HL-60 (cell line): ENCODE measurements around the gene ADCY1.
"Not testable (repeated sequence)": the region's sequence is repeated elsewhere in the genome, so short reads cannot be mapped to it uniquely, and the experiment has no call there.

Experiments
- DNase-seq, 2 experiments: peaks; one replicate each; pipeline ENCODE4 v3.0.0-alpha.2; 2010 to 2020; ENCODE audit warnings: low read depth in 1 of 2, low spot score in 1 of 2
- H3K27ac ChIP-seq: fragments of 250-450 bp; sonication (Bioruptor Pico); replicated peaks from 2 replicates; pipeline ENCODE4 v1.5.1; 2020; ENCODE audit warnings: mild to moderate bottlenecking, moderate library complexity
- H3K27me3 ChIP-seq: fragments of 250-450 bp; sonication (Bioruptor Pico); 2 replicates; pipeline ENCODE4 v1.5.1; 2021; ENCODE audit warnings: mild to moderate bottlenecking, moderate library complexity; ENCODE audit not compliant: insufficient read depth, poor library complexity, severe bottlenecking
- H3K4me3 ChIP-seq: replicated peaks from 2 replicates; pipeline ENCODE4 v1.5.1; 2011; ENCODE audit warnings: mild to moderate bottlenecking, control low read depth, low read length; ENCODE audit not compliant: insufficient read depth
- GABPA ChIP-seq: IDR thresholded peaks from 2 replicates; pipeline ENCODE4 v1.6.1; 2012; ENCODE audit warnings: low read depth
- POLR2AphosphoS5 ChIP-seq: IDR thresholded peaks from 2 replicates; pipeline ENCODE4 v1.6.1; 2012; ENCODE audit warnings: low read depth
- REST ChIP-seq: IDR thresholded peaks from 2 replicates; pipeline ENCODE4 v1.6.1; 2012; ENCODE audit warnings: low read depth; ENCODE audit not compliant: insufficient replicate concordance
- SPI1 ChIP-seq: IDR thresholded peaks from 2 replicates; pipeline ENCODE4 v1.6.1; 2012; ENCODE audit warnings: low read depth, mild to moderate bottlenecking, borderline replicate concordance
- TF ChIP-seq, protein P1 (sequence below): IDR thresholded peaks from one replicate; pipeline ENCODE4 v1.5.1; 2011; ENCODE audit warnings: low read length, control low read depth, inconsistent platforms; ENCODE audit not compliant: insufficient read depth

The ADCY1 gene

DNA sequence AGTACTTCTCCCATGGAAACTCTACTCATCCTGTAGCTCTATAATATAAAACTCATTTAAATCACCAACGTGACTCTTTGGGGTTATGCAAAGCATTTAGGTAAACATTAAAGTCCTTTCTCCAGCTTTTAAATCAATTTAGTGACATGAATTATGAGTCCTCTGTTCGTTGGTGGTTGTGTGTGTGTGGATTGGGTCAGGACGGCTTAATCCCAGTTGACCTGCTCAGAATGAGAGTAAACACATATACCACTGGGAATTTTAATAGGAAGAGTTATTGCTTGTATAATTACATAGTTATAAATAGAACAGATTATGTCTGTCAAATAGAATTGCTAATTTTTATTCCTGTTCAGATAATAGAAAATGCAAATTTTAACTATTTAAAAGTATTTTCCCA, 30.7 kb upstream of the ADCY1 start:
- DNase-seq = no peak
- Histone ChIP-seq H3K27ac (no peak overlapping the region), H3K4me3 (no peak overlapping the region), H3K27me3 (no peaks in the 10 kb centered on the region)
- TF ChIP-seq, protein P1, sequence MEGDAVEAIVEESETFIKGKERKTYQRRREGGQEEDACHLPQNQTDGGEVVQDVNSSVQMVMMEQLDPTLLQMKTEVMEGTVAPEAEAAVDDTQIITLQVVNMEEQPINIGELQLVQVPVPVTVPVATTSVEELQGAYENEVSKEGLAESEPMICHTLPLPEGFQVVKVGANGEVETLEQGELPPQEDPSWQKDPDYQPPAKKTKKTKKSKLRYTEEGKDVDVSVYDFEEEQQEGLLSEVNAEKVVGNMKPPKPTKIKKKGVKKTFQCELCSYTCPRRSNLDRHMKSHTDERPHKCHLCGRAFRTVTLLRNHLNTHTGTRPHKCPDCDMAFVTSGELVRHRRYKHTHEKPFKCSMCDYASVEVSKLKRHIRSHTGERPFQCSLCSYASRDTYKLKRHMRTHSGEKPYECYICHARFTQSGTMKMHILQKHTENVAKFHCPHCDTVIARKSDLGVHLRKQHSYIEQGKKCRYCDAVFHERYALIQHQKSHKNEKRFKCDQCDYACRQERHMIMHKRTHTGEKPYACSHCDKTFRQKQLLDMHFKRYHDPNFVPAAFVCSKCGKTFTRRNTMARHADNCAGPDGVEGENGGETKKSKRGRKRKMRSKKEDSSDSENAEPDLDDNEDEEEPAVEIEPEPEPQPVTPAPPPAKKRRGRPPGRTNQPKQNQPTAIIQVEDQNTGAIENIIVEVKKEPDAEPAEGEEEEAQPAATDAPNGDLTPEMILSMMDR = no peak
- no peak for TF ChIP-seq POLR2AphosphoS5
- no peak for TF ChIP-seq SPI1
- TF ChIP-seq GABPA = no peak
- no peak for TF ChIP-seq REST

DNA sequence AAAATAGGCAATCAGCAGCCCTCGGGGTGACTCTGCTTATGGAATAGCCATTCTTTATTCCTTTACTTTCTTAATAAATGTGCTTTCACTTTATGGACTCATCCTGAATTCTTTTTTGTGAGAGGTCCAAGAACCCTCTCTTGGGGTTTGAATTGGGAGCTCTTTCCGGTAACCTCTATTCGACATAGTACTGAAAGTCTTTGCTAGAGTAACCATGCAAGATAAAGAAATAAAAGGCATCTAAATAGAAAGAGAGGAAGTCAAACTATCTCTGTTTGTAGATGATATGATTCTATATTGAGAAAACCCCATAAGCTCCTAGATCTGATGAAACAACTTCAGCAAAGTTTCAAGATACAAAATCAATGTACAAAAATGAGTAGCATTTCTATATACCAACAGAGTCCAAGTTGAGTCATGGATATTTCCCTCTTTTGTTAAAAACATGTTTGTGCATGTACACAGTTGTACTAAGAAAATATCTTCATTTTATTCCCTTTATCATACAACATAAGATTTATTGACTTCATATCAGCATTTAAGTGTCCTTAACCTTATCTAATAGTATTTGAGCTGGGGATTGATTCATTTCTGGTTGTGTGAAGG, 29.0 kb upstream of the ADCY1 start:
- not testable (repeated sequence) for H3K27me3 ChIP-seq, H3K4me3 ChIP-seq, DNase-seq, H3K27ac ChIP-seq

DNA sequence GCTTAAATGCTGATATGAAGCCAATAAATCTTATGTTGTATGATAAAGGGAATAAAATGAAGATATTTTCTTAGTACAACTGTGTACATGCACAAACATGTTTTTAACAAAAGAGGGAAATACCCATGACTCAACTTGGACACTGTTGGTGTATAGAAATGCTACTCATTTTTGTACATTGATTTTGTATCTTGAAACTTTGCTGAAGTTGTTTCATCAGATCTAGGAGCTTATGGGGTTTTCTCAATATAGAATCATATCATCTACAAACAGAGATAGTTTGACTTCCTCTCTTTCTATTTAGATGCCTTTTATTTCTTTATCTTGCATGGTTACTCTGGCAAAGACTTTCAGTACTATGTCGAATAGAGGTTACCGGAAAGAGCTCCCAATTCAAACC, 25.3 kb upstream of the ADCY1 start:
- H3K27me3 ChIP-seq, H3K4me3 ChIP-seq, DNase-seq, H3K27ac ChIP-seq: not testable (repeated sequence)

- no peak for DNase-seq
- Histone ChIP-seq H3K27me3 (no peaks in the 10 kb centered on the region), H3K4me3 (no peak overlapping the region)
Measured at GRCh38 chr7:45563401-45563800, 10.8 kb upstream of the ADCY1 start.

More at GRCh38 chr7:45563401-45563800, 10.8 kb upstream of the ADCY1 start:
- TF ChIP-seq GABPA = no peak
- TF ChIP-seq, protein P1 = no peak
- TF ChIP-seq REST = no peak
- no peak for TF ChIP-seq SPI1
- TF ChIP-seq POLR2AphosphoS5 = no peak
- no peak overlapping the region for H3K27ac ChIP-seq
